Motor neuron (in vitro differentiated cells): Measurements from ENCODE around the gene GLB1L3. TPM values are rescaled to one million over a fixed set of nuclear protein-coding genes. Genes with fewer than 3 reads are reported as not detected.

Experiments
- ATAC-seq, 8 experiments: fragments of 200-7000 bp; cut with Tn5 transposase; replicated peaks in 6 of 8; 2 replicates each; pipeline ENCODE4 v1.8.0; 2021; ENCODE audit warnings: mild to moderate bottlenecking in 8 of 8, moderate library complexity in 8 of 8
- H3K27ac ChIP-seq, 2 donors: fragments of 250-450 bp; sonication (Bioruptor Pico); 2 replicates each; pipeline ENCODE4 v1.9.0; 2021; ENCODE audit warnings: antibody characterized with exemption in 2 of 2, mild to moderate bottlenecking in 2 of 2, moderate library complexity in 1 of 2
- H3K4me1 ChIP-seq, 2 donors: fragments of 250-450 bp; sonication (Bioruptor Pico); replicated peaks in 1 of 2; 2 replicates each; pipeline ENCODE4 v1.6.1; 2021; ENCODE audit warnings: antibody characterized with exemption in 2 of 2, mild to moderate bottlenecking in 2 of 2, moderate library complexity in 1 of 2
- H3K4me3 ChIP-seq, 5 donors: fragments of 250-450 bp; sonication (Bioruptor Pico); 2 replicates each; pipeline ENCODE4 v1.9.0; 2021; ENCODE audit warnings: antibody characterized with exemption in 5 of 5, mild to moderate bottlenecking in 5 of 5, moderate library complexity in 4 of 5
- WGBS, 10 experiments: fragments of 450-650 bp; shearing (Covaris generic); methylation state at CpG; one replicate each; pipeline ENCODE4 v1.0.0; 2022; 5-methylcytosine and 5-hydroxymethylcytosine counted together
- in situ Hi-C, 9 experiments: fragments of 400-800 bp; cut with MboI; loops; one replicate each; pipeline ENCODE4 v1.15.0; 2021; ENCODE audit warnings: low sequenced_read_pairs in 9 of 9, low pct_unique_long_range_greater_than_20kb in 2 of 9; ENCODE audit not compliant: unreplicated experiment in 9 of 9
- total RNA-seq, 8 experiments: library from RNA; unstranded; fragments of 300-600 nt; gene quantifications; 2 replicates each; pipeline versions ENCODE4 v1.2.3 to v1.2.4, GENCODE V29; 2022

The GLB1L3 gene
- total RNA-seq, 8 experiments from 2014 or later, result 0.13 to 1.7 (median 1.00) TPM; not detected in 1

GRCh38 chr11:134240592-134240991 is 35.6 kb upstream of the GLB1L3 start:
- WGBS, 10 experiments, result 0 to 100% (median 56%) methylated on average over 1 to 3 of the region's 6 CpGs; no CpG with 5 or more reads in 4 of the 10 experiments
- ATAC-seq, result no peak
- in situ Hi-C loops, result loop anchor here in 1 of 9 experiments (25.0 kb wide), 1 partner anchor 303 kb away; no protein-coding TSS in a partner anchor
- Histone ChIP-seq H3K4me3 (no peak overlapping the region), H3K27ac (no peak overlapping the region), H3K4me1 (no peaks in the 10 kb centered on the region)

GRCh38 chr11:134242376-134242775 is 33.8 kb upstream of the GLB1L3 start:
- no peak overlapping the region for H3K27ac ChIP-seq
- no peak for ATAC-seq
- in situ Hi-C loops, result loop anchor here in 1 of 9 experiments (25.0 kb wide), 1 partner anchor 305 kb away; no protein-coding TSS in a partner anchor
- no peaks in the 10 kb centered on the region for H3K4me1 ChIP-seq
- WGBS, 10 experiments, result 78 to 100% (median 89%) methylated on average over 1 to 9 of the region's 9 CpGs; no CpG with 5 or more reads in 5 of the 10 experiments
- no peak overlapping the region for H3K4me3 ChIP-seq

GRCh38 chr11:134243913-134244312 is 32.3 kb upstream of the GLB1L3 start:
- in situ Hi-C loops, result loop anchor here in 1 of 9 experiments (25.0 kb wide), 1 partner anchor 307 kb away; no protein-coding TSS in a partner anchor
- H3K4me1 ChIP-seq, result no peaks in the 10 kb centered on the region
- no peak for ATAC-seq
- H3K27ac ChIP-seq, result no peak overlapping the region
- WGBS, 10 experiments, result 79 to 100% (median 100%) methylated on average over 1 to 4 of the region's 4 CpGs; no CpG with 5 or more reads in 5 of the 10 experiments
- H3K4me3 ChIP-seq, result no peak overlapping the region

- in situ Hi-C loops, result loop anchor here in 1 of 9 experiments (25.0 kb wide), 1 partner anchor 307 kb away; no protein-coding TSS in a partner anchor
- Histone ChIP-seq H3K27ac (no peak overlapping the region), H3K4me1 (no peaks in the 10 kb centered on the region), H3K4me3 (no peak overlapping the region)
- WGBS, 10 experiments, result 50 to 76% (median 64%) methylated on average over 1 to 7 of the region's 7 CpGs; no CpG with 5 or more reads in 4 of the 10 experiments
- peak in 7 of 8 experiments; percentile 14 to 82 (median 45) for ATAC-seq
Observed at GRCh38 chr11:134244593-134244992, 31.6 kb upstream of the GLB1L3 start.

- in situ Hi-C loops, result loop anchor here in 1 of 9 experiments (25.0 kb wide), 1 partner anchor 308 kb away; no protein-coding TSS in a partner anchor
- no peak for ATAC-seq
- no peaks in the 10 kb centered on the region for H3K4me1 ChIP-seq
- no peak overlapping the region for H3K4me3 ChIP-seq
- WGBS, 10 experiments, result 87 to 100% (median 96%) methylated on average over 3 to 4 of the region's 14 CpGs; no CpG with 5 or more reads in 7 of the 10 experiments
- H3K27ac ChIP-seq, result no peak overlapping the region
Observed at GRCh38 chr11:134245434-134245833, 30.7 kb upstream of the GLB1L3 start.

- Histone ChIP-seq H3K4me3 (no peak overlapping the region), H3K4me1 (no peaks in the 10 kb centered on the region), H3K27ac (no peak overlapping the region)
- in situ Hi-C loops, result loop anchor here in 1 of 9 experiments (25.0 kb wide), 1 partner anchor 309 kb away; no protein-coding TSS in a partner anchor
- ATAC-seq, result no peak
- WGBS, 10 experiments, result 60 to 100% (median 80%) methylated on average over 1 to 7 of the region's 11 CpGs; no CpG with 5 or more reads in 5 of the 10 experiments
Observed at GRCh38 chr11:134246100-134246499, 30.1 kb upstream of the GLB1L3 start.

- Histone ChIP-seq H3K4me1 (peaks cover under 1 to 3% of the 10 kb centered on the region in 2 donors), H3K4me3 (no peak overlapping the region), H3K27ac (no peak overlapping the region)
- WGBS, 10 experiments, result 60 to 100% (median 95%) methylated on average over 1 to 4 of the region's 4 CpGs; no CpG with 5 or more reads in 2 of the 10 experiments
- ATAC-seq, result no peak
- in situ Hi-C loops, result loop anchor here in 1 of 9 experiments (25.0 kb wide), 1 partner anchor 309 kb away; no protein-coding TSS in a partner anchor
Observed at GRCh38 chr11:134246678-134247077, 29.5 kb upstream of the GLB1L3 start.

- ATAC-seq, result no peak
- Histone ChIP-seq H3K4me3 (no peak overlapping the region), H3K27ac (no peak overlapping the region), H3K4me1 (peaks cover 7 to 10% of the 10 kb centered on the region in 2 donors)
- WGBS, 10 experiments, result 0 to 95% (median 80%) methylated on average over 1 to 4 of the region's 7 CpGs; no CpG with 5 or more reads in 3 of the 10 experiments
- in situ Hi-C loops, result loop anchor here in 1 of 9 experiments (25.0 kb wide), 1 partner anchor 312 kb away; no protein-coding TSS in a partner anchor
Observed at GRCh38 chr11:134248910-134249480, 27.2 kb upstream of the GLB1L3 start.

GRCh38 chr11:134250246-134250645 is 25.9 kb upstream of the GLB1L3 start:
- Histone ChIP-seq H3K4me1 (peaks cover 7 to 17% of the 10 kb centered on the region in 2 donors), H3K4me3 (no peak overlapping the region), H3K27ac (no peak overlapping the region)
- in situ Hi-C loops, result no loop called here
- WGBS, 10 experiments, result 94 to 100% (median 100%) methylated on average over 1 to 3 of the region's 3 CpGs; no CpG with 5 or more reads in 1 of the 10 experiments
- no peak for ATAC-seq

- no peak overlapping the region for H3K27ac ChIP-seq
- H3K4me1 ChIP-seq, result peaks cover 7 to 17% of the 10 kb centered on the region in 2 donors
- 75 to 100% (median 87%) methylated on average over 1 to 2 of the region's 2 CpGs; no CpG with 5 or more reads in 2 of the 10 experiments for WGBS, 10 experiments
- in situ Hi-C loops, result no loop called here
- no peak for ATAC-seq
- no peak overlapping the region for H3K4me3 ChIP-seq
Observed at GRCh38 chr11:134250675-134251074, 25.5 kb upstream of the GLB1L3 start.

GRCh38 chr11:134252346-134253187 is 23.6 kb upstream of the GLB1L3 start:
- in situ Hi-C loops, result no loop called here
- Histone ChIP-seq H3K4me1 (peaks cover 7 to 17% of the 10 kb centered on the region in 2 donors), H3K4me3 (peak overlapping the region; percentile 70 to 91 (median 83)), H3K27ac (no peak overlapping the region)
- 0 to 50% (median 3%) methylated on average over 1 to 22 of the region's 27 CpGs for WGBS, 10 experiments
- ATAC-seq, result peak; percentile 30 to 51 (median 43)

- ATAC-seq, result peak; percentile 97 to 99 (median 99)
- peak within 1 kb of the TSS in 1 of 2 donors; percentile 40 for H3K27ac ChIP-seq
- peak within 1 kb of the TSS; percentile 70 to 91 (median 83) for H3K4me3 ChIP-seq
- H3K4me1 ChIP-seq, result peaks cover 7 to 17% of the 10 kb centered on the region in 2 donors
- in situ Hi-C loops, result no loop called here
- WGBS, 10 experiments, result 0% methylated on average over 4 to 6 of the region's 70 CpGs; no CpG with 5 or more reads in 6 of the 10 experiments
Observed at GRCh38 chr11:134253188-134253993, 22.8 kb upstream of the GLB1L3 start, which contains the start of the genes ACAD8 and THYN1. TSS of gene ACAD8 (plus strand) at chr11:134253568. CDS start at chr11:134253601, 33 bp downstream. TSS of gene THYN1 (minus strand) at chr11:134253352. CDS start at chr11:134252882, 470 bp downstream.
